NK-92 (cell line): ENCODE measurements around the gene LTO1.

Experiments used
- DNase-seq: peaks from one replicate; lab custom pipeline; 2025; ENCODE audit not compliant: unreplicated experiment; lab: John Stamatoyannopoulos, UW

The LTO1 gene

DNA sequence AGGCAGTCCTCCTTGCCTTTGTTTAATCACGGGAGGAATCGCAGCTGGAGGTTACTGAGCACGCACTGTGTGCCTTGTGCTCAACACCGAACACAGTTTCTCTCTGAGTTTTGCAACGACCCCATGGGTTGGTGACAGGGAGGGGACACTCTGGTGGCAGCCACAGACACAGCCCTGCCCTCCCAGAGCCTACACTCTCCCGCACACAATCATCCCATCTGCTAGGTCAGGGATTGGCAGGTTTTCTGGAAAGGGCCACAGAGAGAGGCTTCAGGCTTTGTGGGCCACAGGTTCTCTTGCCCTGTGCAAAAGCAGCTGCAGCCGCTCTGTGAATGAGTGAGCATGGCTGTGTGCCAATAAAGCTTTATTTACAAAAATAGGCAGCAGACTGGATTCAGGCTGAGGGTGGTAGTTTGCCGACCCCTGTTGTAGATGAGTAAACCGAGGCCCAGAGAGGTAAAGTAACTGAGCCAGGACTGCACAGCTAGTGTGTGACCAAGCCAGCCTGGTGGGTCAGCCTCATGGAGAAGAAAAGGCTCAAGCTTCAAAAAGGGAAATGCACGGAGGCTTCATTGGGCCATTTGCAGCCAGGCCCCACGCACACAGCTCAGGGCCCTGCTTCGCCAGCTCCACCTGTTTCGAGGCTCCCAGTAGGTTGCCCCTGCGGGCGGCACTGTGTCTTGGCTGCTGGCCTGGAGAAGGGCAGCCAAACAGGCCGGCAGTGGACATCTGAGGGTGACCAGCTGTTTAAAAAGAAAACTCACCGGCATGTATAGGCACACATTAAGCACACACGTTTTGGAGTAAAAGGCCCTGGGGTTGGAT, 16.3 kb downstream of the LTO1 start:
- DNase-seq: no peak

DNA sequence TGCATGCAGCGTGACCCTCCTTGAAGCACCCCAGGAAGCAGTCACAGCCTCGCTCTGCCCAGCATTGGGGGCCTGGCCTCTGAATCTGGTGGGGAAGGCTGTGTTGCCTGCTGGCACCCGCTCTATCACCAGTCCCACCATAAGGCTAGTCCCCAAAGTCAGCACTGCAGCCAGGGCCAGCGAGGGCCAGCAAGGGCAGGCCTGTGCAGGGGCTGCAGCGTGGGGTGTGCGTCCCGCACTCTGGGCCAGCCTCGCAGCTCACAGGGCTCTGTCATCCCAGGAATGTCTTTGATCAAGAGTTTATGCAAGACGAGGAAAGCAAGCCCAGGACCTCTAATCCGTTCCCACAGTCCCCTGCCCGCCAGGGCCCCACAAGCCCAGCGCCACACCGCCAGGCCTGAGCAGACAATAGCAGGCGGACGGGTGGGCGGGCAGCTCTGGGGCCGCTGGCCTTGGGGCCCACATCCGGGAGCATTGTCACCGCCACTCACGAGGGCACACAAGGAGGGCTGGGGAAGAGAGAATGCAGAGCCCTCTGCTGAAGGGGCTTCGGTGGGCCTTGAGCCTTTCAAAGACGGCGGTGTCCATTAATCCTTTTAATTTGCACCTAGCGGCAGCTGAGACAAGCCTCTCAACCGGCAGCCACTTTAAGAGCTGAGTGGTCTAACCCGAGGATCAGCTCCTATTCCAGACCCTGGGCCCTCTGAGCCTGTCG, 17.1 kb downstream of the LTO1 start:
- DNase-seq: no peak

- DNase-seq: no peak
Observed at GRCh38 chr11:69657456-69657910, 17.7 kb downstream of the LTO1 start.

GRCh38 chr11:69656536-69657455, 18.4 kb downstream of the LTO1 start:
- DNase-seq: no peak

DNA sequence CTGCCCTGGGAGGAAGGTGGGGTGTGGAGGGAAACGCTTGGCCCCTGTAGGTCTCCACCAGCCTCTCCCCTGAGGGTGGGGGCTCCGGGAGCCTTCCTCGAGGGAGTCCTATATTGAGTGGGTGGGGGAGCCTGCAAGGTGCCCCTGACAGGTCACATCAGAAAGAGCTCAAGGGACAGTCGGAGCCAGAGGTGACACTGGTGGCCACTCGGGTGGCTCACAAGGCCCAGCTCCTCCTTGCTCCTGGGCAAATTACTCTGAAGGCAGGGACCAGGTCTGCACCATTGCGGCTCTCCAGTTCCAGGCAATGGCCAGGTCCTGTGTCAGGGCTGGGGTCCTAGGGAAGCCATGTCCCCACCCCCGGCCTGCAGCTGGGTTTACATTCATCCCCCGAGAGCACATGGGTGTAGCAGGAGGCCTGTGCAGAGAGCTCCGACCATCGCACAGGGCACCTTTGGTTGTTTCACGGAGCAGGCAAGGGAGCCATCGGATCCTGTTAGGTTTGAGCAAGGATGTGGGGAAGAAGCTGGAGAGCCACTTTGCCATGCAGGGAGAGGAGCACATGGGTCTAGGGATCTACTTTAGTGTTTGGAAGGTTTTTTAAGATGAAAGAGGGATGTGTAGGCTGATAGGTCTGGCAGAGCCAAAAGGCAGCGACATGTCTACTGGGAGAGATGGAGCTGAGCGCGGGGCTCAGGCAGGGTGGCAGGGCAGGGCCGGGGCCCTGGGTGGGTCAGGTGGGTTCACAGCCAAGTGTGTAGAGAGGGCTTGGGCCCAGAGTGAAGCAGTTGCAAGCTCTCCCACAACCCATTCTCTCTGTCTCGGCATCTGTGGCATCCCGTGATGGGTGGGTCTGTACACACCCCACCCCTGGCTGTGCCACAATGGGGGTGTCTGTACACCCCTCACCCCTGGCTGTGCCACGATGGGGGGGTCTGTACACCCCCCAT, 19.4 kb downstream of the LTO1 start:
- DNase-seq: no peak

DNA sequence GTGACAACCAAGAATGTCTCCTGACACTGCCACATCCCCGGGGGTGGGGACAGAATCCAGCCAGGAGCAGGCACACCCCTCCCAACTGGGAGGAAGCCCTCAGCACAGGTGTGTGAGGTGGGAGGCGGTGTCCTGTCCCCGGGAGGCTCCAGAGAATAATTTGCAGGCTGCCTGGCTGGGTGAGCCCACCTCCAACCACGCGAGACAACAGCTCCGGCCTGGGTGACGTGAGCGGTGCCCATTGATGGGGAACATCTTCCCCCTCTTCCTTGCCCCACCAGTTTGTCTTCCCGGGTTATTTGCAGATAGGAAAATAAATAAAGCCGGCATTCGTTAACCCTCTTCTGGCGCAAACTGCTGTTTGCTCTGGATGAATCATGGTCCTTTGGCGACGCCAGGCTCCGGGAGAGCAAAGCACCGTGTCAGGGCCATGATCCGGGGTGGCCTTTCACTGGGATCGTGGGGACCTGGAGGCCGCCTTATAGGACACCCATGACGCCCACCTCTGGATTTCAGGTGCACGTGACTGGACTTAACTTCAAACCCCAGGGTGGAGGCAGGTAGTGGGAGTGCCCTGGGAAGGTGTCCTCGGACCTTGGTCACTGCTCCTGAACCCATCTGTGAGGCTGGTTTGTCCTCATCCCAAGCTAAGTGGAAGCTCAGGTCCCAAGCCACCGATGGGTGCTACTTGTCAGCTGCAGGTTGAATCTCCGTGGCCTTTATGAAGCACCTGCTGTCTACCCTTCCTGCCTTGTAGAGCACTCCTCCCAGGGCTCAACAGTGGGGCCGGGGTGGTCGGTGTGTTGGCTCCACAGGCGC, 20.3 kb downstream of the LTO1 start:
- DNase-seq: no peak

- no peak for DNase-seq
Observed at GRCh38 chr11:69654001-69654659, 21.0 kb downstream of the LTO1 start.

DNA sequence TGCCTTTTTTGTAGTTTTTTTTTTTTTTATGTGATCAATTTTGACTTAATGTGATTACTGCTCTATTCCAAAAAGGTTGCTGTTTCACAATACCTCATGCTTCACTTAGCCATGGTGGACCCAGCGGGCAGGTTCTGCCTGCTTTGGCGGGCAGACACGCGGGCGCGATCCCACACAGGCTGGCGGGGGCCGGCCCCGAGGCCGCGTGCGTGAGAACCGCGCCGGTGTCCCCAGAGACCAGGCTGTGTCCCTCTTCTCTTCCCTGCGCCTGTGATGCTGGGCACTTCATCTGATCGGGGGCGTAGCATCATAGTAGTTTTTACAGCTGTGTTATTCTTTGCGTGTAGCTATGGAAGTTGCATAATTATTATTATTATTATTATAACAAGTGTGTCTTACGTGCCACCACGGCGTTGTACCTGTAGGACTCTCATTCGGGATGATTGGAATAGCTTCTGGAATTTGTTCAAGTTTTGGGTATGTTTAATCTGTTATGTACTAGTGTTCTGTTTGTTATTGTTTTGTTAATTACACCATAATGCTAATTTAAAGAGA, 21.7 kb downstream of the LTO1 start:
- DNase-seq: no peak

DNA sequence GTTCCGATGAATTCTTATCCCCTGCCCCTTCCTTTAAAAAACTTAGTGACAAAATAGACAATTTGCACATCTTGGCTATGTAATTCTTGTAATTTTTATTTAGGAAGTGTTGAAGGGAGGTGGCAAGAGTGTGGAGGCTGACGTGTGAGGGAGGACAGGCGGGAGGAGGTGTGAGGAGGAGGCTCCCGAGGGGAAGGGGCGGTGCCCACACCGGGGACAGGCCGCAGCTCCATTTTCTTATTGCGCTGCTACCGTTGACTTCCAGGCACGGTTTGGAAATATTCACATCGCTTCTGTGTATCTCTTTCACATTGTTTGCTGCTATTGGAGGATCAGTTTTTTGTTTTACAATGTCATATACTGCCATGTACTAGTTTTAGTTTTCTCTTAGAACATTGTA, 22.2 kb downstream of the LTO1 start:
- DNase-seq: no peak

DNA sequence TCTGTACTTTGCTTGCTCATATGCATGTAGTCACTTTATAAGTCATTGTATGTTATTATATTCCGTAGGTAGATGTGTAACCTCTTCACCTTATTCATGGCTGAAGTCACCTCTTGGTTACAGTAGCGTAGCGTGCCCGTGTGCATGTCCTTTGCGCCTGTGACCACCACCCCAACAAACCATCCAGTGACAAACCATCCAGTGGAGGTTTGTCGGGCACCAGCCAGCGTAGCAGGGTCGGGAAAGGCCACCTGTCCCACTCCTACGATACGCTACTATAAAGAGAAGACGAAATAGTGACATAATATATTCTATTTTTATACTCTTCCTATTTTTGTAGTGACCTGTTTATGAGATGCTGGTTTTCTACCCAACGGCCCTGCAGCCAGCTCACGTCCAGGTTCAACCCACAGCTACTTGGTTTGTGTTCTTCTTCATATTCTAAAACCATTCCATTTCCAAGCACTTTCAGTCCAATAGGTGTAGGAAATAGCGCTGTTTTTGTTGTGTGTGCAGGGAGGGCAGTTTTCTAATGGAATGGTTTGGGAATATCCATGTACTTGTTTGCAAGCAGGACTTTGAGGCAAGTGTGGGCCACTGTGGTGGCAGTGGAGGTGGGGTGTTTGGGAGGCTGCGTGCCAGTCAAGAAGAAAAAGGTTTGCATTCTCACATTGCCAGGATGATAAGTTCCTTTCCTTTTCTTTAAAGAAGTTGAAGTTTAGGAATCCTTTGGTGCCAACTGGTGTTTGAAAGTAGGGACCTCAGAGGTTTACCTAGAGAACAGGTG, 23.1 kb downstream of the LTO1 start:
- DNase-seq: no peak

DNA sequence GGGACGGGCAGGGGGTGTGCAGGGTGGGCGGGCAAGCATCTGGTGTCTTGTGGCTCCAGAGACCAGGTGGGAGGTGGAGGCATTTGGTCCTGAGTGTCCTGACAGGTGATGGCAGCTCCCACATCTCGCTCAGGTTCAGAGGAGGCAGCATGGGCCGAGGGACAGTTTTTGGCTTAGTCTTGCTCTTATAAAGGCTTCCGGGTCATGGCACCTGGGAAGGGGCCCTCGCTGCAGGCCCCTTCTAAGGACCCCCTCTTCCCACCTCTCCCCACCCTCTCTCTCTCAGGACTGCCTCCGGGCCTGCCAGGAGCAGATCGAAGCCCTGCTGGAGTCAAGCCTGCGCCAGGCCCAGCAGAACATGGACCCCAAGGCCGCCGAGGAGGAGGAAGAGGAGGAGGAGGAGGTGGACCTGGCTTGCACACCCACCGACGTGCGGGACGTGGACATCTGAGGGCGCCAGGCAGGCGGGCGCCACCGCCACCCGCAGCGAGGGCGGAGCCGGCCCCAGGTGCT, 24.3 kb downstream of the LTO1 start:
- no peak for DNase-seq

- DNase-seq: no peak
Observed at GRCh38 chr11:69650081-69650831, 24.9 kb downstream of the LTO1 start.

- DNase-seq: no peak
Observed at GRCh38 chr11:69649576-69649900, 25.6 kb downstream of the LTO1 start.

DNA sequence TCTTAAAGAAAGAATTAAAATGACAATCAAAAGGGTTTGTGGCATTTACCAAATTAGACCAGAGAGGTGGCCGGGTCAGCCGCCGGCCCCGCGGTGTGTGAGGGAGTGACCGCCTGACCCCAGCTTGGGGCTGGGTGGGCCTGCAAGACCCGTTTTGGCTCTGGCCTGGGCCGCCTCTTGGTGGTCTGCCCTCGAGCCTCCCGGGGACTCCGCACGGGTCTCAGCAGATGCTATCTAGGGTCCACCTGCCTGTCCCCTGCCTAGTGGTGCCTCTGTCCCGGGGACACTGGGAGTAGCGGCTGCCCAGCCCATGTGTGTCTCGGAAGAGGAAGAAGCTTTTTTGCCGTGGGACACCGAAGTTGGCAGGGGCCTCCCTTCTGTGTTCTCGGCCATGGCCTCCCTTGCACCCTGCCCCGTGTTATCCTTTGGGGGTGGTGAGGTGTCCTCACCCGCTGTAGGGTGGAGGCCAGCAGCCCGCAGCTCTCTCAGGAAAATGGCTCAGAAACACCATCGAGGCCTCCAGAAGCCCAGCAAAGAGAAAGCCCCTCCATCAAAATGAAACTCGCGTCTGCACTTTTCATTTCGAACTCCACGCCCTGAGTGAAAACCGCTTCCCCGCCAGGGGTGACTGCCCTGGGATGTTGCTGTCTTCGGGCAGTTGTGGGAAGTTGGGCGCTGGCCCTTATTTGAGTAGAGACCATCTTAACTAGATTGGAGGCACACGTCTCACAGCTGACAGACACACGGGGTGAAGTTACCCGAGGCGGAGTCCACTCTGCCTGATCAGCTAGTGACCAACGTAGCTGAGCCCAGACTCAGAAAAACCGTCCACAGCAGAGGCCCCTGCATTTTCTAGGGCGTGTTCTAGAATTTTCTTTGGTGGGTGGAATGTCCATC, 26.2 kb downstream of the LTO1 start:
- DNase-seq: no peak

DNA sequence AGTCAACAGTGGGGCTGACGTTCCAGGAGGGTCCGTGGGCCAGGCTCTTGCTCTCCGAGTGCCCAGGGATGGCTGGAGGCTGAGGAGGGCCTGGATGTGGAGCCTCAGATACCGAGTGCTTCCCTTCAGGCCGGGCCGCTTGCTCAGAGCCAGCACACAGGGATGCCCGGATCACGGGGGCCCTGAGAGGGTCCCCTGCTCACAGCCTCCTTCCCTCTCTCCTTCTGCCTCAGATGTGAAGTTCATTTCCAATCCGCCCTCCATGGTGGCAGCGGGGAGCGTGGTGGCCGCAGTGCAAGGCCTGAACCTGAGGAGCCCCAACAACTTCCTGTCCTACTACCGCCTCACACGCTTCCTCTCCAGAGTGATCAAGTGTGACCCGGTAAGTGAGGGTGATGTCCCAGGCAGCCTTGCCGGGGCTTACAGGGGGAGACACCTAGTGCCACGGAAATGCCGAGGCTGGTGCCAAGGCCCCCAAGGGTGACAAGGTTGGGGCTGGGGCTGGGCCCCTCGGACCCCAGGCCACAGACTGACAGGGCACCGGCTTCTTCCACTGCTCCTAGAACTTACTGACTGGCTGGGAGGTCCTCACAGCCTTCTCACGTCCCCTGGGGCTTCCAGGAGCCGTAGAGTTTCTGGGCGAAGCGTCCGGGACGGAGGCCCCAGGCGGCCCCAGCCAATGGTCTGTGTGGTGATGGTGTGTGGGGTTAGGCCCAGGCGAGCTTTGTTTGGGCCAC, 27.2 kb downstream of the LTO1 start:
- DNase-seq: no peak
